ENCODE measurements around the gene SCN2B.

GRCh38 chr11:118221419-118221818 is 45.0 kb upstream of the SCN2B start:
- TF ChIP-seq CTCF (conservative IDR thresholded peaks at IDR 0.05; ENCODE audit: low read depth, low read length) (no peak), EZH2 (IDR thresholded peaks at IDR 0.05; ENCODE audit: borderline replicate concordance, low read depth, low read length, poor library complexity, severe bottlenecking) (no peak)

Measured in A673 (cell line).